A549 (cell line): ENCODE results near the gene NME7.

Experiments used
- JUN ChIP-seq, 2 experiments: fragments of >200 bp; sonication (Bioruptor Twin); formaldehyde crosslinking; IDR thresholded peaks; 2 replicates in 1 of 2; 3 replicates in 1 of 2; pipeline ENCODE4 v1.6.1; 2016 to 2017
- RFX5 ChIP-seq: fragments of 450-650 bp; IDR thresholded peaks from 2 replicates; pipeline ENCODE4 v1.7.1; 2014; ENCODE audit warnings: antibody characterized with exemption, mild to moderate bottlenecking, moderate library complexity
- TF ChIP-seq, protein P1 (sequence below): fragments of >200 bp; sonication (Bioruptor Twin); formaldehyde crosslinking; IDR thresholded peaks from 3 replicates; pipeline ENCODE4 v1.5.1; 2016

DNA sequence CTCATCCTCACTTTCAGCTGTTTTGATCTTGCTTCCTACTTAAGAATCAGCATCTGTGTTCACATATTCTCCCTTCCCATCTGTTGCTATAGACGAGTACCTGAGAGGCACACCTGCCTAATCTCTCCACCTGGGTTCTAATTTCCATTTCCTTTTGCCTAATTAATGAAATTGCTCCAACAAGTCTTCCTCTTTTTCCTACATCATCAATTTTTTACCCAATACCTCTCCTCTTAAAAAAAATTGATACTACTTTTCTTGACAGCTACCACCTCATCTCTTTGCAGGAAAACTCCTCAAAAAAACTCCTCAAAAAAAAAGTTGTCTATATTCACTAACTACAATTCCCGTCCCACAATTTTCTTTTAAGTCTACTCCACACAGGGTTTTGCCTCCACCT lies 71.8 kb downstream of the NME7 start:
- TF ChIP-seq JUN (IDR thresholded peaks at IDR 0.05), result no peak
- TF ChIP-seq, protein P1, sequence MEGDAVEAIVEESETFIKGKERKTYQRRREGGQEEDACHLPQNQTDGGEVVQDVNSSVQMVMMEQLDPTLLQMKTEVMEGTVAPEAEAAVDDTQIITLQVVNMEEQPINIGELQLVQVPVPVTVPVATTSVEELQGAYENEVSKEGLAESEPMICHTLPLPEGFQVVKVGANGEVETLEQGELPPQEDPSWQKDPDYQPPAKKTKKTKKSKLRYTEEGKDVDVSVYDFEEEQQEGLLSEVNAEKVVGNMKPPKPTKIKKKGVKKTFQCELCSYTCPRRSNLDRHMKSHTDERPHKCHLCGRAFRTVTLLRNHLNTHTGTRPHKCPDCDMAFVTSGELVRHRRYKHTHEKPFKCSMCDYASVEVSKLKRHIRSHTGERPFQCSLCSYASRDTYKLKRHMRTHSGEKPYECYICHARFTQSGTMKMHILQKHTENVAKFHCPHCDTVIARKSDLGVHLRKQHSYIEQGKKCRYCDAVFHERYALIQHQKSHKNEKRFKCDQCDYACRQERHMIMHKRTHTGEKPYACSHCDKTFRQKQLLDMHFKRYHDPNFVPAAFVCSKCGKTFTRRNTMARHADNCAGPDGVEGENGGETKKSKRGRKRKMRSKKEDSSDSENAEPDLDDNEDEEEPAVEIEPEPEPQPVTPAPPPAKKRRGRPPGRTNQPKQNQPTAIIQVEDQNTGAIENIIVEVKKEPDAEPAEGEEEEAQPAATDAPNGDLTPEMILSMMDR, result no peak
- no peak for TF ChIP-seq RFX5
